ENCODE results near the gene PNPLA7.
"Not testable (repeated sequence)": the region's sequence is repeated elsewhere in the genome, so short reads cannot be mapped to it uniquely, and the experiment has no call there.

Gene PNPLA7

DNA sequence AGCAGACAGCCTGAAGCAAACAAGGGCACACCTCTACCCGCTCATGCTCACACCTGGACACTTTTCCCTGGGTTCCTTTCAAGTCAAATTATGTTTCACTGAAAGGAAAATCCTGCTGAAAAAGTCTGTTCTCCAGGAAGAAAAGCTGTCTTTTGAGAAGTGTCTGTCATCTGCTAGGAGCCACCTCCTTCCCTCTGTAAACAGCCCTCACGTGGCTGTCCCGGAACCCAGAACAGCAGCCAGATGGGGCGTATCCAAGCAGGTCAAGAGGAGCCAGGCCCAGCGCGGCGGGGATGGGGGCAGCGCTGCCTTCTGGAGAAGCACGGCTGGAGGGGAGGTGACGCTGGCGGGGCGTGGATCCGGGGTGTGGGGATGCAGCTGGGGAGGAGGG is at the start of gene PNPLA7:
Gene PNPLA7, minus strand, starts transcription at position 172 of the 391 bp plus-strand sequence. CDS start 205 bp downstream, outside the sequence.
- peak; percentile 76 for DNase-seq (ENCODE audit: low spot score)

DNA sequence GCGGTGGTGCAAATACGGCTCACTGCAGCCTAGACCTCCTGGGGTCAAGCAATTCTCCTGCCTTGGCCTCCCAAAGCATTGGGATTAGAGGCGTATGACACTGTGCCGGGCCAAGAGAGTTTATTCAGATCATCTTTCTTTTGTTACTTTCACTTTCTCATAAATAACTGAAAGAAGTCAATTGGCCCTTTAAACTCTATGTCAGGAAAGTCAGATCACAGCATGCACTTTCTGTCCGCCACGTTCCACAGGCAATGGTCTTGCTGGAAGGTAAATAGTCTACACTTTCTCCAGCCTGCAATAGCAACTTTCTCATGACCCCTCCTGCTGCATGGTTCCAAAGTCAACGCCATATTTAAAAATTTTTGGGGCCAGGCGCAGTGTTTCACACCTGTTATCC is 48.7 kb upstream of the PNPLA7 start:
- DNase-seq (ENCODE audit: low spot score), result no peak

DNA sequence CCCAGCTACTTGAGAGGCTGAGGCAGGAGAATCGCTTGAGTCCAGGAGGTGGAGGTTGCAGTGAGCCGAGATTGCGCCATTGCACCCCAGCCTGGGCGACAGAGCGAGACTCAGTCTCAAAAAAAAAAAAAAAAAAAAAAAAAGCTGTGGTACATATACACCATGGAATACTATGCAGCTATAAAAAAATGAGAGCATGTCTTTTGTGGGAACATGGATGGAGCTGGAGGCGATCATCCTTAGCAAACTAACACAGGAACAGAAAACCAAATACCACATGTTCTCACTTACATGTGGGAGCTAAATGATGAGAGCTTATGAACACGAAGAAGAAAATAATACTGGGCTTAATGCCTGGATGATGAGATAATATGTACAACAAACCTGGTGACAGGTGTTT is 46.4 kb upstream of the PNPLA7 start:
- not testable (repeated sequence) for DNase-seq (ENCODE audit: low spot score)

DNA sequence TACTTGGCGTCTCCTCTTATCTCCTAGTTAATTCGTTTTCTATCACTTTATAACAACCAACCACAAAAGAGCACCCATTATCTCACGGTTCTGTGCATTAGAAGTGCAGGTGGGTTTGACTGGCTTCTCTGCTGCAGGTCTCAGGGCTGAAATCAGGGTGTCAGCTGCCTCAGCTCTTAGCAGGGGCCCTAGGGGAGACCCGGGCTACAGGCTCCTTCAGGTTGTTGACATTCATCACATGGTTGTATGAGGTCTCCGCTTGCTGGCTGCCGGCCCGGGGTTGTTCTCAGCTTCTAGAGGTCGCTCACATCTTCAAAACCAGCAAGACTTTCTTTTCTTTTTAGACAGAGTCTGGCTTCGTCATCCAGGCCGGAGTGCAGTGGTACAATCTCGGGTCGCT is 43.0 kb upstream of the PNPLA7 start:
- no peak for DNase-seq (ENCODE audit: low spot score)

DNA sequence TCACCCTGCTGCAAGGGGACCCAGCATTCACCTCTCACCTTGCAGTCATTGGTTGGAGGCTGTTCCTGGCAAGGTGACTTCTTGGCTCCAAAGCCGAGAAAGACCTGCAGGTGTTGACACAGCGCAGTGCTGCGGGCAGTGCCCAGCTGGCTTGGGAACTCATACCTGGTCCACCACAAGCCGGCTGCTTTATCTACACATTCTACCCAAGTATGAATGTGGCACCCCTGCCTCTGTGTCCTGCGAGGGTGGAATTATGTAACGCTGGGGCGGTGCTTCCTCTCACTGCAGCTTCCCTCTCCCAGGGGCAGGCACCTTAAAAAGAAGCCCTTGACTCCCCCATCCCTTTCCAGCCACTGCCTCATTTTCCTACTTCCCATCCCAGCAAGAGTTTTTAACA is 42.6 kb upstream of the PNPLA7 start:
- DNase-seq (ENCODE audit: low spot score), result no peak

DNA sequence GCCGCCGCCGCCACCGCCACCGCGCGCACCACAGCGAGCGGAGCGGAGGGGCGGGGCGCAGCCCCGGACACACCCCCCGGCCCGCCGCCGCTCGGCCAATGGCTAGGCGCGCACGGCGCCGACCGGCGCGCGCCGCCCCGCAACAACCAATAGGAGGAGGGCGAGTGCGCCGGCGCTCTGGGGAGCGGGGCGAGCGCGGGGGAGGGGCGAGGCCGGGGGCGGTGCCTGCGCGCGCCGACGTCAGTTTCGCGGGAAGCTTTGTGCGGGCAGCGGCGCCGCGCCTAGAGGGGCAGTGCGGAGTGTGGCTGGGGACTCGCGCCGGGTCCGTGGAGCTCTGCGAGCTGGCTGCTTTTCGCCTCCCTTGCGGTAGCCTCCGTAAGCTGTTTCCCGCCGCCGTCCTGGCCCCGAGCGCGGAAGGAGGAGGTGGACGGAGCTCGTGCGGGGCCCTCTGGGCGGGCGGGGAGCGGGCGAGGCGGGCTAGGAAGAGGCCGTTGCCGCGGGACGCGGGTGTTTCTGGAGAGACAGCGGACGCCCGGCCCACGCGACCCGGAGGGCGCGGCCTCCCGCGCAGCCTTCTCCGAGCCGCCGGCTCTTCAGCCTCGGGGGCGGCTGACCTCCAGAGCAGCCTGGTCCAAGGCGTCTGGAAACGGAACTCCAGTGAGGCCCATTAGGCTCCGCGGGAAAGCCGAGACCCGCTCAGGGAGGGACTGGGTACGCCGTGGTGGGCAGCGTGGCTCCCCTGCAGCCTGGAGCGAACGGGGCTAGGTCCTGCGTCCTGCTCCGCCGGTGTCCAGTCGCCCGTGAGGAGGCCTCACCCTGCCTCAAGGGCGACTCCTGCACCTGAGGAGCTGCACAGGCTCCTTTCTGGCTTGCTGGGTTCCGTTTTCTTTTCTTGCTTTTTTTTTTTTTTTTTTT is 40.5 kb upstream of the PNPLA7 start, which contains the start of gene ZMYND19:
Gene ZMYND19, minus strand, starts transcription at position 44 of the 915 bp plus-strand sequence. CDS start 249 bp downstream, outside the sequence.
- peak; percentile 91 for DNase-seq (ENCODE audit: low spot score)

DNA sequence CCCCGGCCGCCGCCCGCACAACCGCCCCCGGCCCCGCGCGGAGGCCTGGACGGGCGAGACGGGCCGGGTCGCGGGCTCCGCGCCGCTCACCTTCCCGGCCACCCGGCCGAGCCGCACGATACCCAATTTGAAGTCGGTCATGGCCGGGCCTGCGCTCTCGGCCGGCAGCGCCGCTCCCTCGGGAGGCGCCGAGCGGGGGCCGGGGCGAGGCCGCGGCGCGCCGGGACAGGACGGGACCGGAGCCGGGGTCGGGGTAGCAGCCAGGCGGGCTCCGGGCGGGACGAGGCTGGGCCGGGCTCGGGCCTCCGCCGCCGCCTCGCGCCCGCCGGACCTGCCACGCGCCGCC is 39.9 kb upstream of the PNPLA7 start:
- no peak for DNase-seq (ENCODE audit: low spot score)

DNA sequence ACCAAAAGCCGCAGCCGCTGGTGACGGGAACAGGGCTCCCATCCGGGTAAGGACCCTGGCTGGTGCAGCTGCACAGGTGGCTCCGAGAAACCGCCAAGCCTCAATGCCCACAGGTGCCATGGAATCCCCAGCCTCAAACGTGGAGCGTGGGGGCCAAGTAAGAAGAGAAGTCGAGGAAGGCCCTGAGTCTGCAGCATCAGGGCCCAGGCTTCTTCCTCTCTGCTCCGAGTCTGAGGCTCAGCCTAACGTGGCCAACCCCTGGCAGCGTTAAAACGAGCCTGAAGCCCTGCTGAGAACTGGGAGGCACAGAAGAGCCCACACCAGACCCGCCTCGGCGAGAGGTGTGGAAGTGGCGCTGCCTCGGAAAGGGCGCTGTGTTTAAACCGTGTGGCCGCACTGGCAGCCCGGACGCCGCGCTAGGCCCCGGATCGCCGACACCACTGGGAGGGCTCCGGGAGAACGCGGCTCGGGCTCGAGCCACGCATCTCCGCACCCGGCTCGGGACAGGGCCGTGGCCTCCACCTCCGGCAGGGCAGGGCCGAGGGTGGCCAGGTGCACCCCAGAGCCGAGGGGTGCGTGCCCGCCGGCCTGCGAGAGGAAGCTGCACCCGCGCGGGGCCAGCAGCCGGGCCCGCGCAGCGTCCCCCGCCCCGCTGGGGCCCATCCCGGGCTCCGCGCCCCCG is 39.4 kb upstream of the PNPLA7 start:
- peak; percentile 22 for DNase-seq (ENCODE audit: low spot score)

DNA sequence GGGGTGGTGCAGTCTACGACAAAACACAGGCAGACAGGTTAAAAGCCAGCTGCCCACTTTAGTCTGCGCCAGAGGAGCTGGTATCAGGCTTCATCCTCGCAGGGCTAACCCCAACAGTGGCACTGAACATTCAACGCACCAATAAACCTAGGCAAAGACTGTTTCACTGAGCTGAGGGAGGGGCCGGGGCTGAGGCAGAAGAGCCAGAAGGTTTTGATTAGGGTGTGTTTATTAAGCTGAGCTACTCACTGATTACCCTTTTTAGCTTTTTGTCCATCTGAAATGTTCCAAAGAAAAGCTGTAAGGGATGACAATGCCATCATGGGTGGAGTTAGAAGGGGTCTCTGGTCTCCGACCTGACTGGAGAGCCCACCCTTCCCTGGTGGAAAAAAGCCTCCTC is 38.7 kb upstream of the PNPLA7 start:
- DNase-seq (ENCODE audit: low spot score), result no peak

DNA sequence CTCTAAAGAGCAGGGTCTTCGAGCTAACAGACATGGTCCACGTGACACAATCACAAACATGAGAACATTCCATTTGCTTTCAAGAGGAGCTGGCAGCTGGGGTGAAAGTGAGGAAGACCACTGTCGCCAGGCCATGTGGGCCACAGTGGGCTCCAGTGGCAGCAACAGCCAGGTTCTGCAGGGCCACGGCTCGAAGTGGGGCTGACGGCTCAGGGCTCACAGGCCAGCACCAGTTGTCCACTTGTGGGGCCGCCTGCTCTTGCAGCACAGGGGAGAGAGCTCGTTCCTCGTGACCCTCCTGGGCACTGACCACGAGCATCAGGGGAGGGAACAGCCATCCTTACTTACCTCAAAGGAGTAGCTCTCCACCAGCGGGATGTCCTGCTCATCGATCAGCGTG is 38.1 kb upstream of the PNPLA7 start:
- no peak for DNase-seq (ENCODE audit: low spot score)

DNA sequence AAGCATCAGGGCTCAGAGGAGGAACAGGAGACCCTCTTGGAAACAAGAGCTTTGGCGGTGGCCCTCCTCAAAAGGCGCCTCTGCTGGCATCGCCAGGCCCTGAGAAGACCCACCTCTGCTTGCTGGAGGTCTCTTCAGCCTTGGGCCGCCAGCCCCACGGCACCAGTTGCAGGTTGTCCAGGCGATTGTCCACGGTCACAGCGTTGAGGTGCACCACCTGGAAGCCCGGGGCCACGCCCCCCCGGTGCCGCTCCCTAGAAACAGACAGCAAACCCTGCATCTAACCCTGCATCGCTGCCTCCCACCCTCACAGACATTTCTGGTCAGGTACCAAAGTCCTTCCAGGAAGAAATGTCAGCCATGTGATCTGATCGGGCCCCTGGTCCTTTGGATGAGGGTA is 36.7 kb upstream of the PNPLA7 start:
- no peak for DNase-seq (ENCODE audit: low spot score)

DNA sequence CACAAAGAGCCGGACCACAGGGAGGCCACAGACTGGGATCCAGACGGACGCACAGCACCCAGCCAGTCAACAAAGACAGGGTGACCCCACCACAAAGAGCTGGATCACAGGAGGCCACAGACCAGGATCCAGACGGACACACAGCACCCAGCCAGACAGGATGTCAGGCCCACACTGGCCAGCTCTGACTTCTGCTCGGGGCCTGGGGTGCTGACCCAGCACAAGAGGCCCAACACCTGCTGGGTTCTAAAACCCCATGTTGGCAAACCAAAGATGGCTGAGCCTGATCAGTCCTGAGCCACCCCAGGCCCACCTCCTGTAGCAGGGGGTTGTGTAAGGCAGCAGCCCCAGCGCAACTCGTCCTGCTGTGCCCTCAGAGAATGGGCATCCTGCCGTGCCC is 33.8 kb upstream of the PNPLA7 start:
- no peak for DNase-seq (ENCODE audit: low spot score)

DNA sequence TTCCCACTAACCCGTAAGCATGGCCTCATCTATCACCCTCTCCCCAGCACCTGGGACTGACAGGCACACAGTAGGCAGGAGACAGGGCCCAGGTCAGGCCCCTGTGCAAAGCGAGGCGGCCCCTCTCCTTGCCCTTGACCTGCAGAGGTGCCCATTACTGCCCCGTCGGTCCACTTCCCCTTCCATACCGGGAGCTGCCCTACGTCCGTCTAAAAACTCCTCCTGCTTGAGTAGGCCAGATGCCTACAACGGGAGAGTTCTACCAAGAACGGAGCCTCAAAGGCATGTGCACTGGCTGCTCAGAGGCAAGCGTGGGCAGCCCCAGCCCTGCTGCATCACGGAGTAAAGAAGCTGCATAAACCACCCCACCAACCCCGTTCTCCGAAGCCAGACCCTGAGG is 33.1 kb upstream of the PNPLA7 start:
- DNase-seq (ENCODE audit: low spot score), result no peak

DNA sequence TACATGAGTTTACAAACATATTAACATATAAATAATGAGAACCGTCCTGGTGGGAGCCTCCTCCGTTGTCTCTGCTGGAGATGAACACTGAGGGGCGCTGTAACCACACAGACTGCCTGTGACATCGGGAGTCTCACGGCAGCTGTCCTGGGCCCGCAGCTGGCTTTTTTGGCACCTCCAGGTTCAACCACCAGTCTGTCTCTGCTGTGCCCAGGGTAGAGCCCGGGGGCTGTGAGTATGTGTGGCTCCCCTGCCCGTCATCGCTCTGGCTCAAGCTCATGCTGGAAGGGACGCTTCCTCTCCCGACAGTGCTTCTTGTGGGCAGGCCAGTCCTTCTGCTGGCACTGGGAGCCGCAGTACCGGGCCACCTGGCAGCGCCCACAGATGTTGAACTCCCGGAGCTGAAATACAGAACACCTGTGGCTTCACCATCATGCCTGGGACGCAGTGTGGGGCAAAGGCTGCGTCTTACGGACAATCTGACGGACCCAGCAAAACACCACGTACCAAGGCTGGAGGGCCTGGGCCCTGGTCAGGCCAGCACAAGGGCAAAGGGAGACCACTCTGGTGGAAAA is 32.2 kb upstream of the PNPLA7 start:
- no peak for DNase-seq (ENCODE audit: low spot score)

DNA sequence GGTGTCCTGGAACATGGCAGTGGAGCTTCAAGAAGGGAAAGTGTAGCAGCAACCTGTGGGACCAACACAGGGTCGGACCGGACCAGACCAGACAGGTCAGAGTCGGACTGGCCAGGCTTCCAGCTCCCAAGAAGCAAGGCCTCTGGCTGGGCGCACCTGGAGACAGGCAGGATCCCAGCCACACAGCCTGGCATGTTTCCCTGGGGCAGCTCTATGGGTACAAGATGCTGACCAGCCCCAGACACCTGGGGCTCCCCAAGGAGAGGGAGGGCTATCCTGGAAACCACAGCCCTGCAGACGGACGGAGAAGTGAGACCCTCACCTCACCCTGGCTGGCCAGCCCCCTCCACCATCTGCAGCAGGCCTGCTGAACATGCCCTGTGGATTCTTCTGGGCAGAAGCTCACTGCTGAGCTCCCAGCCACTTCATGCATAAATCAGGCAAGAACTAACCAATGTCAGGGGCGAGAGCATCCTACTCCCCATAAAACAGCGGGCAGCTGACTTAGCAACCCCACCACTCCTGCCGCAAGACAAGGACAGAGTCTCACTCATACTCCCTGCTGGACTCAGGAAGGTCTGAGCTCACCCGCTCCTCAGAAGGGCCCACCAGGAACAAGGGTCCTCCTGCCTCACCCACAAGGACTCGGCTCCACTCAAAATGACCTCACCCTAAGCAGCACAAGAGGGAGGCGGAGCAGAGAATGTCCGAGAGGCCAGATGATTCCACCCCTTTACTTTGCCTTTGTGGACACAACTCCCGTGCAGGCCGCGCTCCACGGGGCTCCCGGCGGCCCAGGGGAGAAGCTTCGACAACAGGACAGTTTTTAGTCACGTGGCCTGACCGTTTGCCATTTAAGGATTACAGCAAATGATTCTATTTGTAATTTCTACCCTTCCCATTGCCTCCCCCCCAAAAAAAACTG is 31.4 kb upstream of the PNPLA7 start:
- no peak for DNase-seq (ENCODE audit: low spot score)

DNA sequence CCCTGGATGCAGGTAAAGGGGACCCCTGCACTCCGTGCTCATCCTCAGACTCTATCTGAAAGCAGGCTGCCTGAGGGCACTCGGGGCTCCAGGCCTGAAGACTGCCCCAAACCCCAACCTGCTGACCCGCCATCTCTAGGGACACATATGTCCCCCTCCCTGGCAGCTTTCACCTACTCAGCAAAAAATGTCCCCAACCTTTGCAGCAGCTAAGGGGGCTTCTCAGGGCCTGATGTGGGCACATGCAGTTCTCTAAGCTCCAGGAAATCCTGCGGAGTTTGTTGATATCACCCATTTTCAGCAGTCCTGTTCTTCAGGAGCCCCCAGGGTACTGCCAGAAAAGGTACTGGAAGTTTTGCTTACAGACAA is 30.7 kb upstream of the PNPLA7 start:
- DNase-seq (ENCODE audit: low spot score), result no peak

DNA sequence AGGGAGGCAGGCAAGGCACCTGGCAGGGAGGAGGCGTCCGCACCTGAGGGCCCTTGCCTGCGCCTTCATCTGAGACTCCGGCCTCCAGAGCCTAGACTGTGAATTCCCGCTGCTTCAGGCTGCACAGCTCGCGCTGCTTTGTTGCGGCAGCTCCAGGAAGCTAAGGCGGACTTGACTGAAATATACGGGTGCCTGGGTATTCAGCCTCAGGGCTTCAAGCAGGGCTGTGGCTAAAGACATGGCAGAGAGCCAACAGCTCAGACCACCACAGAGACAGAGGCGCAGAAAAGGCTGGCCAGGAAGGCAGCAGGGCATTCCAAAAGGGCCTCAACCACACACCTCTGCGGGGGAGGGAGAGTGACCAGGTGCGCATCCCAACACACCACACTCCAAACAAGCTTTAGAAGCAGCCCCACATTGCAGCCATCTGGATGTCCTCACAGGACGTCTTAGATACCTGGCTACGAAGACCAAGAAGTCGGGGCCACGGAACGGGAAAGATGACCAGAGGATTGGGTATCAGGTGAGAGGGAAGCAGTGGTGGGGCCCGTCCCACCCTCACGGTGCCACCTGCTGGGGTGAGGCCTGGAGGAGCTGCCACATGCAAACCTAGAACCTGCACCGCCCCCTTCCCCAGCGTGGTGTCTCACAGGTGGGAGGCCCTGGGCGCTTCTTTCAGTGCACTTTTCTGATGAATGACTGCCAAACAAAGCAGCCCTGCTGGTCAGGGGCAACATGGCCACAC is 30.2 kb upstream of the PNPLA7 start:
- DNase-seq (ENCODE audit: low spot score), result no peak

DNA sequence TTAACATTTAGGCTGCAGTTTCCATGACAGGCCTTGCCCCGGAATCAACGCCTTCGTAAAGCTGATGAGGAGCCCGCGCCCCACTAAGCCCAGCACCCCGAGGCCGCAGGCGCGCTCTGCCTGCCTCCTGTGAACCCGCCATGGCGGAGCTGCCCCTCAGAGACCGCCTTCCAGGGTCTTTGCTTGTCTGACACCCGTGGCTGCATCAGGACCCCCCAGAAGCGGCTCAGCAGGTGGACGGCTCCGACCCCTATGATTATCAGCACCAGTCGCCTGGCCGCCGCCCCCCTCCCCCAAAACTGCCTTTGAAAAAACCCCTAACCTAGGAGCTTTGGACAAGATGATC is 29.0 kb upstream of the PNPLA7 start:
- no peak for DNase-seq (ENCODE audit: low spot score)

DNA sequence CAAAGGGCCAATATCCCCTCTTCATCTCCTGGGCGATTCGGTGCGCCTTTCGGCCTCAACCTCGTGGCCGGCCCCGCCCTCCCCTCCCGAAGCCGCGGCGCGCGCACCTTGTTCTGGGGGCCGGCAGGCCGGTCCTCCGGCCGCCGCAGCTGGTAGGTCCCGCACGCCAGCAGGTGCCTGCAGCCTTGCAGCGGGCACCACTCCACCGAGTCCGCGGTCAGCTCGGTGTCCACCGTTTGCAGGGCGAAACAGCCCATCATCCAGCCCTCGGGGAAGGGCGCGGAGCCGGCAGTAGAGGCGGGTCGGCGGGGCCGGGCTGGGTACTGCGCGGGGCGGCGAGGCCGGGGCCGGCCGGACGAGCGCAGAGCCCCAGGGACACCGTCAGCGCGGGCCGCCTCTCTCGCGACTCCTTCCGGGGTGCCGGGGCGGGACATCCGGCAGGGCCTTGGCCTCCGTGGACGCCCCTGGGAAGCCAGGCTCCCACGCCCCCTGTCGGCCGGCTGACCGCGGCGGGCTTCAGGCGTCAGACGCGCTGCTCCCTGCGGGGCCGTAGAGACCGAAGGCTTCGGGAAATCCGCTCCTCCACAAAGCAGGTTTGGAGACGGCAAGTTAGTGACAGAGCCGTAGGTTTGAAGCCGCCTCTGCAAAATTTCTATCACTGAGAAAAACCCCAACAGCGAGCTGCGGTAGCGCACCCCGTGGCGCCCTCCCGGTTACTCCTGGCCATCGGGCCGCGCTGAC is 28.5 kb upstream of the PNPLA7 start, which contains the start of gene DPH7:
Gene DPH7, minus strand, starts transcription at position 408 of the 741 bp plus-strand sequence. Its CDS starts 148 bp downstream, at position 260.
- peak; percentile 92 for DNase-seq (ENCODE audit: low spot score)

DNA sequence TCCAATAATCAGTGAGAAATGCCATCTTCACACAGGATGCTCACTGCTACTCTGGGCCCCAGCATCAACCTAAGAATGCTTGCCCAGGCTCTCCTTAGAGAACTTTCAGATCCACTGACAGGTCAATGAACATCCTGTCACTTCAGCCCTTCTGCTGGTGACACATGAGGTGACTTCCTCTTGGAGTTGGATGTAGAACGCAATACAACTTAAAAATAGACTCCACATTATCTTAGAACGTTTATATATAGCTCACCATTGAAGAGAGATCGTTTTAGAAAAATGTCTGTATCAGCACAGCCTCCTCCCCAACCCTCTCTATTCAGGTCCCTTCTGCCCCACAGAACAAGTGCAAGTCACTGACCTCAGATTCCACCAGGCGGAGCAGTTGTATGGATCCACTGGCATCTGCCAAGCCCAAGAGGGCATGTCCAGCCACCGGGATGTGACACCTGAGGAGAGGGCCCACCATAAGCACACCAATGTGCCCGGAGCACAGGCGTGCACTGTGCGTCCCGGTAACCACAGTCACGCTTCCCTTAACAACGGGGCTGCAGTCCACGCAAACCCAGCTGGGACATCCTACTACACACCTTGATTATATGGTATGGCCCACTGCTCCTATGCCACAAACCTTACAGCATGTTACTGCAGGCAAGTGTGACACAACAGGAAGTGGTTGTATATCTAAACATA is 25.7 kb upstream of the PNPLA7 start:
- no peak for DNase-seq (ENCODE audit: low spot score)

Data from kidney tubule cell (primary cell).